GM12874 (cell line): ENCODE data around the gene AUTS2.

Experiments
- TF ChIP-seq, protein P1 (sequence below): IDR thresholded peaks from 2 replicates; pipeline ENCODE4 v1.5.1; 2011; ENCODE audit warnings: low read depth, mild to moderate bottlenecking, control low read depth, low read length, moderate library complexity; ENCODE audit not compliant: insufficient read depth

The AUTS2 gene

DNA sequence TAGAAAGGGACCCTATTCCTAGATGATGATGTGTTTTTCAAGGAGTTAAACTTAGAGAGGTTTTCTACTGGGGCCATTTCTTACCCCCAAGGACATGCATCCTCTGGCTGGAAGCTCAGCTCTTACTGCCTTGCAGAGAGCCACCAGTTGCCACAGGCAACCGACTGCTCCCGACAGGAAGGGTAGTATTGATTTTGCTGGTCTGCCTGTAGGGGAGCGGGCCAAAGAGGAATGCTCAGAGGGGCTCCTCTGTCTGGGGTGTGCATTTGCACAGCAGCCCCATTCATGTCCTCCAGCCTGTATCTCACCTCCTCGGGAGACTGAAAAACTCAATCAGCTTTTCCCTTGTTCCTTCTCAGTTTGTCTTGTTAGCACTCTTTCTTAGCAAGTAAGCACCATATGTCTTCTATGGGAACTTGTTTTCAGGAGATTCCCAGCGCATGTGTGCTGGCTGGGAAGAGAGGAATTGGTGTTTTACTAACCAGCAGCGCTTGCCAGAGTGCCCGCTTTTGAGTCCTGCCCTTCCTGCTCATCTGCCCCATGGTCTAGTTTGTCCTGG is 794.7 kb downstream of the AUTS2 start:
- TF ChIP-seq, protein P1, sequence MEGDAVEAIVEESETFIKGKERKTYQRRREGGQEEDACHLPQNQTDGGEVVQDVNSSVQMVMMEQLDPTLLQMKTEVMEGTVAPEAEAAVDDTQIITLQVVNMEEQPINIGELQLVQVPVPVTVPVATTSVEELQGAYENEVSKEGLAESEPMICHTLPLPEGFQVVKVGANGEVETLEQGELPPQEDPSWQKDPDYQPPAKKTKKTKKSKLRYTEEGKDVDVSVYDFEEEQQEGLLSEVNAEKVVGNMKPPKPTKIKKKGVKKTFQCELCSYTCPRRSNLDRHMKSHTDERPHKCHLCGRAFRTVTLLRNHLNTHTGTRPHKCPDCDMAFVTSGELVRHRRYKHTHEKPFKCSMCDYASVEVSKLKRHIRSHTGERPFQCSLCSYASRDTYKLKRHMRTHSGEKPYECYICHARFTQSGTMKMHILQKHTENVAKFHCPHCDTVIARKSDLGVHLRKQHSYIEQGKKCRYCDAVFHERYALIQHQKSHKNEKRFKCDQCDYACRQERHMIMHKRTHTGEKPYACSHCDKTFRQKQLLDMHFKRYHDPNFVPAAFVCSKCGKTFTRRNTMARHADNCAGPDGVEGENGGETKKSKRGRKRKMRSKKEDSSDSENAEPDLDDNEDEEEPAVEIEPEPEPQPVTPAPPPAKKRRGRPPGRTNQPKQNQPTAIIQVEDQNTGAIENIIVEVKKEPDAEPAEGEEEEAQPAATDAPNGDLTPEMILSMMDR: no peak

DNA sequence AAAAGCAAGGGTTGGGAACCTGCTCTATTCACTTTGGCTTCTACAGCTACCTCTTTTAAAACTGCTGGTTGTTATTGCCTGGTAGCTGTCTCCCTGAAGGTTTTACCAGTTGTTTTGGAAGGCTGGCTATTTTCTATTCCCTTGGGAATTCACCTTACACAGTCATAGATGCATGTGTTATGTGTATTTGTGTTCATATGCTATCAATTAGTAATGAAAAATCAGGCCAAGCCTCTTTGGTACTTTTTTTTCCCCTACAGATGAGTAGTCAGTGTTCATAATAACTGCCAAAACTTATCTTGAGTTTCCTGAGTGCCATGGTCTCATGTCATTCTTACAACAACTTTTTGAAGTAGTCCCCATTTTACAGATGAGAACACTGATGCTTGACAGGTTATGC is 795.7 kb downstream of the AUTS2 start:
- TF ChIP-seq, protein P1: no peak

DNA sequence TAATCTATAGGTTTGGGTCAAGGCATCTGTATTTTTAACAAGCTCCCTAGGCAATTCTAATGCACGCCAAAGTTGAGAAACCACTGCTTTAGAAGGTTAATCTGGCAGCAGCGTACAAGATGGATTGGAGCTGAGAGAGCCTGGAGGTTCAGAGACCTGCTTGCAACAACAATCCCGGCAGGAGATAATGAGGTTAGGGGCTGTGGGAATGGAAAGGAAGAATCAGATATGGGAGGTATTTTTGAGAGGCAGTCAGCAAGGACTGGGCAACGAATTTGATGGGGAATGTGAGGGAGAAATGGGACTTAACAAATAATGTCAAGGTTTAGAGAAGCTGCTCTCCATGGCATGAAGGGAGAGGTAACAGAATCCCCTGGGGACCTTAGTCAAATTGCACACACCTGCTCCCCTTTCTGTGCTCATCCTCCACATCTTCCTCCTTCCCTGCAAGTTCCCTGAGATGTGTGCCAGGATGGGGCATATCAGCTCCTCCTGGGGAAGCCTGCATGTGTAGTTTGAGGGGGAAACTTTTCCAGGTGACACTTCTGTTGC is 802.6 kb downstream of the AUTS2 start:
- TF ChIP-seq, protein P1: no peak

DNA sequence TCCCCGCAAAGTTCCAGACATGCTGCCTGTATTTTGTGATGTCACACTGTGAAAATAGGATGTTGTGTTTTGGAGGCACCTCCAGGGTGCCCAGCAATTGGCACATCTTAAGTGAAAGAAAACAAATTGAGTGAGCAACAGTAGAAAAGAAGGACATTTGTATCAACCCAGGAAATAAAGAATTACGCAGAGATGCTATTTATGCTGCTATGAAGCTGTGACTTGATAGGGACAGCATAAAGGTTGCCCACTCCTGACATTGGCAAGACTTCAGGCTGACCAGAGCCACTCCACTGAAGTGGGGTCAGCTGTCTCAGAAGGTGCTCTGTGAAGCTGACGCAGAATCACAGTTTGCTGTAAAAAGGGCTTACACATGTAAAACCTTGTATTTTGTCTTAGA is 803.8 kb downstream of the AUTS2 start:
- TF ChIP-seq, protein P1: no peak

DNA sequence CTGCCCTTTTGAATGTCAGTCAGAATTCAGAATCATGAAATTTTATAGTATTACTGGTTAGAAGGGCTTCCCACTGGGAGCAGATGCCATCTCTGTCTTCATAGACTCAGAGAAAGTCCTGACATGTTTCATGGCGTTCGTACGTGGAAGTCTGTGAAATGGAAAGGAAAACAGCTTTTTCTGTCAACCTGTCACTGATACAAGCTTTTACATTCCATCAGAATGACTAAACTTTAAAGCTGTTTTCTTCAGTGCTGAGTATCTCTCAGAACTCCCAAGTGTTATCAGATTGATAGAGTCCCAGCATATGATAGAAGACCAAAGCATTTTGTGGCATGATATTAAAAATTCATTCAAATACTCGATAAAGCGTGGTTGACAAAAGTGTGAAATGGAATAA is 807.0 kb downstream of the AUTS2 start:
- TF ChIP-seq, protein P1: no peak

DNA sequence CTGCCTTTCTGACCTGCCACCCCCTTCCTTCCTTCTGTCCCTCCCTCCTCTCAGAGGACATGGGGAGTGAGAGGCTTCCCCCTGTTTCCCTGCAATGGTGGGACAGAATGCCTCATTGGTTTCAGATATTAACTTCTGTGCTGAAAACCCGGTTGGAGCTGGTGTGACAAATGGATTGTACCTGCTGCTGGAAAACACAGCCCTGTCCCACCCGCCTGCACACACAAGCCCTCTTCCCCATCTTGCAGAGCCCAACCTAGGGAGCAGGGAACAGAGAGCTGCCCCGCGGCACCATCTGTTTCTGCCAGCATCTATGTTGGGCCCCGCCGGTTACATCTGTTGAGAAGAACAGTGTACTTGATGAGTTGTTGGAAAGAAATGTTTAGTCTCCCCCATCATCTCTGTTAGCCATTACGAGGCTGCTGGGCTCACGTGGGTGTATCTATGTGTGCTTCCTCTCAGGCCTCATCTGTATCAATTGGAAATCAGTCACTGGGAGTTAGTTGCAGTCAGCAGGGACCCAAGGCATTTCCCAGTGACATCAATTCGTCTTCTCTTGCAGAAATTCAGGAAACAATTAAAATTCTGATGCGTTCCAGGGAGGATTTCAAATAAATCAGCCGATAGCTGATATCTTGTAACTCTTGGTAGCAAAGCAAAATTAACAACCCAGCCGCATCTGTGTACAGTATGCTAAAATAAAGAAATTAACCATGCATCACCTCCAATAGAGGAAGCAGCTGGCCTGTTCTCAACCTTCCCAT is 808.1 kb downstream of the AUTS2 start:
- TF ChIP-seq, protein P1: no peak

DNA sequence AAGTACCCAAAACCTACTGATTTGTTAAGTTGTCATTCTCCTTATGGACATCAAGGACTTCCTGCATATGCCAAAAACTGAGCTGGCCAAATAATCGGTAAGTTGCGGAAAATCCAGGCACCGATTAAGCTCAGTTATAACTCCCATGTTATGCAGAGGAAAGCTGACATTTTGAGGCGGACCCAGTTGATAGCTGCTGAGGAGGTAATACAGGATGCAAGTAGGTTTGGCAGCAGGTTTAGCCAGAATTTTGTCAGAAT is 808.6 kb downstream of the AUTS2 start:
- TF ChIP-seq, protein P1: no peak
